Stimulated activated CD8-positive, alpha-beta memory T cell treated with anti-CD3 and anti-CD28 coated beads, Interleukin-12 subunit alpha, Interleukin-12 subunit beta, amount 100 ng/mL, for 4 hours (primary cell): Measurements from ENCODE around the gene ST6GALNAC6.
"Not testable (repeated sequence)": the region's sequence is repeated elsewhere in the genome, so short reads cannot be mapped to it uniquely, and the experiment has no call there.

Experiments used
- DNase-seq: peaks from one replicate; pipeline ENCODE4 v3.0.0-alpha.2; 2020; ENCODE audit warnings: low read depth

ST6GALNAC6 gene

GRCh38 chr9:127893392-127893791 lies 6.0 kb downstream of the ST6GALNAC6 start:
- no peak for DNase-seq

- no peak for DNase-seq
Observed at GRCh38 chr9:127892831-127893230, 6.6 kb downstream of the ST6GALNAC6 start.

- DNase-seq = no peak
Observed at GRCh38 chr9:127890053-127890452, 9.3 kb downstream of the ST6GALNAC6 start.

GRCh38 chr9:127887792-127888191 lies 11.6 kb downstream of the ST6GALNAC6 start:
- no peak for DNase-seq

- no peak for DNase-seq
Observed at GRCh38 chr9:127886401-127886972, 12.9 kb downstream of the ST6GALNAC6 start.

GRCh38 chr9:127885508-127886281 lies 13.7 kb downstream of the ST6GALNAC6 start:
- DNase-seq = no peak

GRCh38 chr9:127884976-127885490 lies 14.4 kb downstream of the ST6GALNAC6 start:
- no peak for DNase-seq

- no peak for DNase-seq
Observed at GRCh38 chr9:127884427-127884911, 14.9 kb downstream of the ST6GALNAC6 start.

- DNase-seq = no peak
Observed at GRCh38 chr9:127883959-127884358, 15.4 kb downstream of the ST6GALNAC6 start.

- not testable (repeated sequence) for DNase-seq
Observed at GRCh38 chr9:127881715-127882114, 17.7 kb downstream of the ST6GALNAC6 start.

GRCh38 chr9:127880143-127880542 lies 19.3 kb downstream of the ST6GALNAC6 start:
- DNase-seq = no peak

GRCh38 chr9:127878652-127879390 lies 20.6 kb downstream of the ST6GALNAC6 start:
- no peak for DNase-seq

- DNase-seq = no peak
Observed at GRCh38 chr9:127878001-127878651, 21.3 kb downstream of the ST6GALNAC6 start.

GRCh38 chr9:127877566-127877998 lies 21.8 kb downstream of the ST6GALNAC6 start, which contains the start of gene AK1:
Gene AK1 (minus strand): TSS chr9:127877675. CDS start chr9:127874617, 3,058 bp downstream.
- DNase-seq = no peak

- no peak for DNase-seq
Observed at GRCh38 chr9:127876764-127877562, 22.4 kb downstream of the ST6GALNAC6 start.

GRCh38 chr9:127876026-127876763 lies 23.2 kb downstream of the ST6GALNAC6 start:
- no peak for DNase-seq

- DNase-seq = no peak
Observed at GRCh38 chr9:127875306-127875966, 24.0 kb downstream of the ST6GALNAC6 start.

GRCh38 chr9:127874301-127875221 lies 24.8 kb downstream of the ST6GALNAC6 start:
- no peak for DNase-seq

- no peak for DNase-seq
Observed at GRCh38 chr9:127873886-127874285, 25.5 kb downstream of the ST6GALNAC6 start.
